ENCODE data around the gene ZDHHC11B.
A peak's percentile ranks its signal among the peaks of the same experiment; 100 is the strongest.
"Not testable (repeated sequence)": the region's sequence is repeated elsewhere in the genome, so short reads cannot be mapped to it uniquely, and the experiment has no call there.

ZDHHC11B gene, protein sequence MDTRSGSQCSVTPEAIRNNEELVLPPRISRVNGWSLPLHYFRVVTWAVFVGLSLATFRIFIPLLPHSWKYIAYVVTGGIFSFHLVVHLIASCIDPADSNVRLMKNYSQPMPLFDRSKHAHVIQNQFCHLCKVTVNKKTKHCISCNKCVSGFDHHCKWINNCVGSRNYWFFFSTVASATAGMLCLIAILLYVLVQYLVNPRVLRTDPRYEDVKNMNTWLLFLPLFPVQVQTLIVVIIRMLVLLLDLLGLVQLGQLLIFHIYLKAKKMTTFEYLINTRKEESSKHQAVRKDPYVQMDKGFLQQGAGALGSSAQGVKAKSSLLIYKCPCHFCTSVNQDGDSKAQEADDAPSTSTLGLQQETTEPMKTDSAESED

GRCh38 chr5:784428-785177, at the start of gene ZDHHC11B:
Gene ZDHHC11B, minus strand, starts transcription at chr5:784729. Its CDS starts 17,810 bp downstream, at chr5:766919.
- DNase-seq (ENCODE audit: low spot score): peak; percentile 88

DNA sequence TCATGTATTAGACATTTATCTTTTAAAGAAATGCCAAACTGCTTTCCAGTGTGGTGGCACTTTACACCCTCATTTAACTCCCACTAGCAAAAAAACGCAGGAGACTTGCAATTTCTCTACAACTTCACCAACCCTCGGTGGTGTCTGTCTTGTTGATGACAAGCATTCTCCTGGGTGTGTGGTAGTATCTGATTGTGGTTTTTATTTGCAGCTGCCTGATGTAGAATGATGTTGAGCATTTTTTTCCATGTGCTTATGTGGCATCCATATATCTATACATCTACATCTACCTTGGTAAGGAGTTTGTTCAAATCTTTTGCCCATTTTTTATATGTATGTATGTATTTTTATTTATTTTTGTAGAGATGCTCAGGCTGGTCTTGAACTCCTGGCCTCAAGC, 49.5 kb upstream of the ZDHHC11B start:
- not testable (repeated sequence) for DNase-seq (ENCODE audit: low spot score)

GRCh38 chr5:828194-828593, 43.7 kb upstream of the ZDHHC11B start:
- DNase-seq (ENCODE audit: low spot score): not testable (repeated sequence)

DNA sequence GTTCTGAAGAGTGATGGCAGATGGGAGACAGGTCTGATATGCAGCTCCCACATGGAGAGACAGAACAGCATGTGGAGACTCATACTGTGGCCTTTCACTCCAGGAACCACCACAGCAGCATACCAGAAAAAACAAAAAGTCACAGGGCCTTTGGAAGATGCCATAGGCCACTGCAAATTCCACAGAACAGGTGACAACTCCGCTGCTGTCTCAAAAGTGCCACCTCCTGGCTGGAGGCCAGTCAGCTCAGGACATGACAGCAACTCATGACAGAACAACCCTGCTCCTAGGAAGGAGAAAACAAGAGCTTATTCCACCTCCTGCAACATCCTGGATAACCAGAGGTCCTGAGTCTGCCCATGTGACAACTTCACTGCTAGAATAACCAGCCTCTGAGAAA, 41.0 kb upstream of the ZDHHC11B start:
- not testable (repeated sequence) for DNase-seq (ENCODE audit: low spot score)

- DNase-seq (ENCODE audit: low spot score): no peak
These were observed 37.0 kb upstream of the ZDHHC11B start for GRCh38 chr5:821504-821903.

DNA sequence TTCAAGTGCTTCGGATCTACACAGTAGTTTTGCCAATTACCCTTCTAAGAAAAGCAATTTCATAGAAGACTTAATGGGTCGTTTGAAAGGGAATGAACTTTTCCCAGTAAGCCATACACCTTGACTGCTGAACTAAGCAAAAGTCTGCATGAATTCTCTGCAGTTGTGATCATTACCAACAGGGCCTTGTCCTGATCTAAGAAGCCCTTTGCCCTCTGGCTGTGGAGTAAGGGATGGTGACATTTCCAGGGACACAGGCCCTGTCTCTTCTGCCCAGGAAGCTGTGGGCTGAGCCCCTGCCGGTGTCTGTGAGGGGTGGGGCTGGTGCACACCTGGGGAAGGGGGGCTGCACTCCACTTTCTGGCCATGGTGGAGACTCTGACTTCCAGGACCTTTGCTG, 35.7 kb upstream of the ZDHHC11B start:
- no peak for DNase-seq (ENCODE audit: low spot score)

DNA sequence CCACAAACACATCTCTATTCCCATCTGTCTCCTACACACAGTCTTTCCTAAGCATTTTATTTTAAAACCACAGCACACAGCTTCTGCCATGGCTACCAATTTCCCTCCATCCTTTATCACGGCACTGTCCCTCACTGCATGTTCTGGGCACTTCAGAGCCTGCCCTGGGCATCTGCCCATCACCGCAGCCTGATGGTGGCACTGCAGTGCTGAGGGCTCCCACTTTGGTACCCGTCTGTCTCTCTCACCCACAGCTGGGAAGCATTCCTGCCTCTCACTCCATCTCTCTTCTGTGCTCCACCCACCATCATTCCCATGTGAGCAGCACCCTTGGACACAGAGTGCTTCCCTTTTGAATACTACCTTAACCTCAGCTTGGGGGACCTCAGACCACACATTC, 34.5 kb upstream of the ZDHHC11B start:
- DNase-seq (ENCODE audit: low spot score): no peak

- DNase-seq (ENCODE audit: low spot score): no peak
These were observed 31.6 kb upstream of the ZDHHC11B start for GRCh38 chr5:816176-816575.

GRCh38 chr5:815449-815848, 30.9 kb upstream of the ZDHHC11B start:
- no peak for DNase-seq (ENCODE audit: low spot score)

GRCh38 chr5:813575-813974, 29.0 kb upstream of the ZDHHC11B start:
- not testable (repeated sequence) for DNase-seq (ENCODE audit: low spot score)

GRCh38 chr5:811384-811783, 26.9 kb upstream of the ZDHHC11B start:
- not testable (repeated sequence) for DNase-seq (ENCODE audit: low spot score)

- DNase-seq (ENCODE audit: low spot score): not testable (repeated sequence)
These were observed 23.4 kb upstream of the ZDHHC11B start for GRCh38 chr5:807719-808514.

DNA sequence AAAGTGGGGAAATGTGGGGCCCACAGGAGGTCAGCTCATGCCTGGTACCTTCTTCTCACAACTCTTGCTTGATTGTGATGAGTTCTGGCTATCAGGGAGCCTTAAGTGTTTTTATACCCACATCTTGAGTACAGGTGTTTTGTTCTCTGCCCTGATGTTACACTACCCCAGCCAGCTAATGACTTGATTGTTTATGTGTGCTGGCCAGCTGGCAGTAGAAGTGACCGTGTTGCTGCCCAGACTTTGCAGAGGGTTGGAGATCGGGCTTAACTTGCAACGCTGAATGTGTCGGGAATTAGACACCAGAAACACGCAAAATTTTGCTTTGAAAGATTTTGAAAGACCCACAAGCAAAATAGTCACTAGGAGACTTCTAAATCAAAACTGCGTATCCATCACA, 16.9 kb upstream of the ZDHHC11B start:
- DNase-seq (ENCODE audit: low spot score): no peak

GRCh38 chr5:801055-801454, 16.5 kb upstream of the ZDHHC11B start:
- not testable (repeated sequence) for DNase-seq (ENCODE audit: low spot score)

DNA sequence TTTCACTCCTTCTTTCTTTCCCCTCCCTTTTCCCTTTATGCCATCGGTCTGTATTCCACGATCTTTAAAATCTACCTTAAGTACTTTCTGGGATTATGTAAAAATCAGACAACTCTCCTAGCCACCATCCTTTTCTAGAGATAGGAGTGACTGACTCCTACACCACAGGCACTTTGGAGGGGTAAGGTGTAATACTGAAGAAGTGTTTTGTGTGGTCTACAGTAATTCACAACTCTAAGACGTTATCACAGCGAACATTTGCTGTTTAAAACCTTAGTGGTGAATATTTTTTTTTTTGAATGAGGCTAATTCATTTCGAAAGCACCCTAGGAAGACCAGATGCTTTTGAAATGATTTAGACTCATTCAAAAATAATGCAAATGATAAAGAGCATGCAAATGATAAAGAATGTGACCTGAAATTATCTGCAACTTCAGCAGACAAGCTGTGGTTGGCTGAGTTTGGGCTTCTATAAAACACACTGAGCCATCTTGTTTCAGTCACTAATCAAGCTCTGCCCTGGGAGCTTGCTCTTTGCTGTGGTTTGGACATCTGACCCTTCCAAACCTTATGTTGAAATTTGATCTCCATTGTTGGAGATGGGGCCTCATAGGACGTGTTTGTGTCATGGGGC, 14.1 kb upstream of the ZDHHC11B start:
- DNase-seq (ENCODE audit: low spot score): not testable (repeated sequence)

DNA sequence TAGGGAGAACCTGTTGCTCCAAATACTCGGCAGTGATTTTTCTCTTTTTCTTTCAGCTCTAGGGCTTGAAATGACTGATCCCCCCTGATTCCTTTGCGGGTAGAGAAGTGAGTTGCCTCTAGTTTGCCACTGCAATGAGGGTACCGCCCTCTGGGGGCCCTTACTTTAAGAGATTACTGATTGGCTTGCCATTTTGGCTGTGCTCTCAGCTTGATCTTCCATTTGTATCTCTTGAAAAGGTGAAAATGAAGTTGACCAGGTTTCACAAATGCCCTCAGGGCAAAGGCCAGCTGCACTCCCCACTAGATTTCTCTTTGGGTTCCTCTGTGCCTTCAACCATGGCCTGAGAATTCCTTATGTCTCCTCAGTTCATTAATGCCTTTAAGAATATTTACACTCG, 13.5 kb upstream of the ZDHHC11B start:
- not testable (repeated sequence) for DNase-seq (ENCODE audit: low spot score)

DNA sequence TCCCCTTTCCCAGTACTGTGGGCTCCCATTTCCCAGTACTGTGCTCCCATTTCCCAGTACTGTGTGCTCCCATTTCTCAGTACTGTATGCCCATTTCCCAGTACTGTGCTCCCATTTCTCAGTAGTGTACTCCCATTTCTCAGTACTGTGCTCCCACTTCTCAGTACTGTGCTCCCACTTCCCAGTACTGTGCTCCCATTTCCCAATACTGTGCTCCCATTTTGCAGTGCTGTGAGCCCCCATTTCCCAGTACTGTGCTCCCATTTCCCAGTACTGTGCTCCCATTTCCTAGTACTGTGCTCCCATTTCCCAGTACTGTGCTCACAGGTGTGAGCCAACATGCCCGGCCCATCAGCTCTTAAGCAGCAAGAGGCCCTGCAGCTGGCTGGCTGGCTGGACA, 11.3 kb upstream of the ZDHHC11B start:
- DNase-seq (ENCODE audit: low spot score): not testable (repeated sequence)

GRCh38 chr5:794948-795347, 10.4 kb upstream of the ZDHHC11B start:
- DNase-seq (ENCODE audit: low spot score): not testable (repeated sequence)

DNA sequence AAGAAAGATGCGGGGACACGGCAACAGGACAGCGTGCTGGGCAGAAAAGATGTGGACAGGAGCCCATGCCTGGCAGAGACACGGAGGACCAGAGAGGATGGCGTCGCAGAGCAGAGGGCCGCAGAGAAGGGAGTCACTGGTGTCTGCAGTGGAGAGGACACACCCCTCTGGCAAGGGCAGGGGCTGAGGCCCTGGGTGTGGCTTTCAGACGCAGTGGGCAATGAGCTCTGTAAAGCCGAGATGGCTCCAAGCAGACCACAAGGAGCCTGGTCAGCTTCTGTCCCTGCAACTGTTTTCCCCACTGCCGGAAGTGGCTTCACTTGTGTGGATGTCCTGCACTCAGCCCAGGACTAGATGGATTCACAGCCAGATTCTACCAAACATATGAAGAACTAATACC, 4.2 kb upstream of the ZDHHC11B start:
- not testable (repeated sequence) for DNase-seq (ENCODE audit: low spot score)

DNA sequence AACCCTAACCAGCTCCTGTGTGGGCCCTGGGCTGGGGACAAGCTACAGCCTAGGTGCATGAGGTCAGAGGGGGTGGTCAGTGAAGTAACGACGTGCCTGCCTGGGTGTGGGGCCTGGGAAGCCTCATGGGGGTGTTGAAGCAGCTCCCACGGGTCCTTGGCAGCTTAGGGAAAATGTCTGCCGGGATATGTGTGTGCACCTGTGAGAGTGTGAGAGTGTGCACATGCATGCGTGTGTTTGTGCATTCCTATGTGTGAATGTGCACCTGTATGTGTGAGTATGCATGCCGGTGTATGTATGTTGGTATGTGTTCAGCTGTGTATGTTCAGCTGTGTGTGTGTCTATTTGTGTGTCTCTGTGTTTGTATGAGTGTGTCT, 3.3 kb upstream of the ZDHHC11B start:
- DNase-seq (ENCODE audit: low spot score): not testable (repeated sequence)

- DNase-seq (ENCODE audit: low spot score): not testable (repeated sequence)
These were observed 2.8 kb upstream of the ZDHHC11B start for GRCh38 chr5:787224-787856.
